Panc1 (cell line): Measurements from ENCODE around the gene NLN. TPM values are rescaled to one million over a fixed set of nuclear protein-coding genes. Genes with fewer than 3 reads are reported as not detected.

Source experiments
- ATAC-seq: fragments of 200-7000 bp; cut with Tn5 transposase; 2 replicates; pipeline ENCODE4 v1.9.1; 2020; ENCODE audit warnings: mild to moderate bottlenecking, moderate library complexity
- BruUV-seq: library from RNA; stranded (reverse); fragments of 400-500 nt; replicated peaks from 2 replicates; lab custom pipeline; 2021; lab: Mats Ljungman, UMichigan
- CTCF ChIA-PET: fragments of 300-600 bp; sonication (Branson Sonifier 250); formaldehyde crosslinking; loops from one replicate; lab custom pipeline; 2022; ENCODE audit warnings: antibody characterized with exemption; lab: Charles Lee
- POLR2A ChIA-PET: fragments of 300-600 bp; sonication (Branson Sonifier 250); formaldehyde crosslinking; loops from one replicate; lab custom pipeline; 2022; ENCODE audit warnings: antibody characterized with exemption; lab: Charles Lee
- DNase-seq: peaks from one replicate; pipeline ENCODE4 v3.0.0-alpha.2; 2010; ENCODE audit warnings: low read depth, low spot score
- H3K27ac ChIP-seq: 2 replicates; pipeline ENCODE4 v1.5.1; 2011; ENCODE audit warnings: mild to moderate bottlenecking, low read length, inconsistent platforms
- H3K27me3 ChIP-seq: fragments of 200-500 bp; sonication (Bioruptor generic); 2 replicates; pipeline ENCODE4 v1.6.0; 2014; ENCODE audit warnings: low read length, inconsistent platforms; ENCODE audit not compliant: control insufficient read depth, insufficient read depth
- H3K36me3 ChIP-seq: fragments of 200-500 bp; sonication (Bioruptor generic); 2 replicates; pipeline ENCODE4 v1.5.1; 2014; ENCODE audit warnings: inconsistent platforms, mild to moderate bottlenecking, low read length, moderate library complexity; ENCODE audit not compliant: control insufficient read depth, insufficient read depth
- H3K4me1 ChIP-seq: 2 replicates; pipeline ENCODE4 v1.5.1; 2011; ENCODE audit warnings: inconsistent platforms, mild to moderate bottlenecking, low read length, moderate library complexity; ENCODE audit not compliant: control insufficient read depth, insufficient read depth
- H3K4me3 ChIP-seq, 2 experiments: 2 replicates each; pipeline ENCODE4 v1.5.1; 2011 to 2012; ENCODE audit warnings: low read depth in 2 of 2, low read length in 2 of 2, mild to moderate bottlenecking in 2 of 2, inconsistent platforms in 1 of 2, moderate library complexity in 1 of 2
- H3K9me3 ChIP-seq: fragments of 200-500 bp; sonication (Bioruptor generic); 2 replicates; pipeline ENCODE4 v1.5.1; 2014; ENCODE audit warnings: low read depth, mild to moderate bottlenecking, inconsistent platforms, low read length, moderate library complexity; ENCODE audit not compliant: control insufficient read depth, insufficient read depth
- CTCF ChIP-seq: fragments of 450-650 bp; IDR thresholded peaks from 2 replicates; pipeline ENCODE4 v1.5.1; 2017; ENCODE audit warnings: mild to moderate bottlenecking
- POLR2AphosphoS5 ChIP-seq: IDR thresholded peaks from 2 replicates; pipeline ENCODE4 v1.6.1; 2012; ENCODE audit warnings: mild to moderate bottlenecking, low read depth, low read length, moderate library complexity
- REST ChIP-seq, 2 experiments: IDR thresholded peaks; 2 replicates each; pipeline ENCODE4 v1.6.1; 2011 to 2012; ENCODE audit warnings: low read depth in 2 of 2, control low read depth in 1 of 2, low read length in 1 of 2, mild to moderate bottlenecking in 1 of 2, moderate library complexity in 1 of 2; ENCODE audit not compliant: insufficient read depth in 1 of 2
- SIN3A ChIP-seq: IDR thresholded peaks from 2 replicates; pipeline ENCODE4 v1.6.1; 2012; ENCODE audit warnings: low read depth, mild to moderate bottlenecking, low read length, moderate library complexity, borderline replicate concordance; ENCODE audit not compliant: insufficient read depth
- TCF7L2 ChIP-seq: IDR thresholded peaks from 2 replicates; pipeline ENCODE4 v1.6.1; 2011; ENCODE audit warnings: mild to moderate bottlenecking, low read depth, low read length, inconsistent platforms
- in situ Hi-C: cut with HindIII; loops from 2 replicates; pipeline ENCODE4 v1.10.0; 2016; ENCODE audit warnings: low sequenced_read_pairs, low pct_unique_long_range_greater_than_20kb
- intact Hi-C: fragments of 100-400 bp; cut with micrococcal nuclease; formaldehyde crosslinking; loops from one replicate; pipeline ENCODE4 v1.10.0; 2022; ENCODE audit not compliant: unreplicated experiment
- total RNA-seq: library from RNA; stranded (reverse); gene quantifications from one replicate; pipeline ENCODE4 v1.2.1, GENCODE V29; 2021; ENCODE audit not compliant: unreplicated experiment

The NLN gene
- total RNA-seq, 1 experiment from 2014 or later = 51.8 TPM

- TF ChIP-seq TCF7L2 = no peak
- no peak for TF ChIP-seq SIN3A
- no peak for TF ChIP-seq CTCF
- TF ChIP-seq POLR2AphosphoS5 = no peak
- TF ChIP-seq REST (IDR thresholded peaks at IDR 0.05; ENCODE audit: insufficient read depth in 1 of 2, low read depth in 2 of 2, low read length in 1 of 2) = no peak
- H3K36me3 ChIP-seq = no peaks in the 10 kb centered on the region; the same call in 1 of the 2 replicates
- H3K4me1 ChIP-seq = no peaks in the 10 kb centered on the region
- H3K9me3 ChIP-seq = no peaks in the 10 kb centered on the region
- no peaks in the 10 kb centered on the region for H3K27me3 ChIP-seq
- DNase-seq = no peak
- ChIA-PET POLR2A (no interaction called here), CTCF (no interaction called here)
- no peak overlapping the region for H3K27ac ChIP-seq
- in situ Hi-C loops = no loop called here
- no TSS peak for BruUV-seq
- no peak for ATAC-seq
- no peak overlapping the region for H3K4me3 ChIP-seq
- intact Hi-C loops = no loop called here
Observed at GRCh38 chr5:65820373-65820772, 98.4 kb downstream of the NLN start.

- Histone ChIP-seq H3K4me3 (no peak overlapping the region), H3K36me3 (no peaks in the 10 kb centered on the region; the same call in 1 of the 2 replicates), H3K9me3 (no peaks in the 10 kb centered on the region), H3K27ac (no peak overlapping the region), H3K4me1 (no peaks in the 10 kb centered on the region), H3K27me3 (no peaks in the 10 kb centered on the region)
- BruUV-seq = no TSS peak
- intact Hi-C loops = no loop called here
- no peak for ATAC-seq
- TF ChIP-seq SIN3A = no peak
- POLR2A ChIA-PET = no interaction called here
- CTCF ChIA-PET = no interaction called here
- in situ Hi-C loops = no loop called here
- DNase-seq = no peak
Observed at GRCh38 chr5:65821966-65822365, 100.0 kb downstream of the NLN start.

- ChIA-PET POLR2A (no interaction called here), CTCF (no interaction called here)
- no peak for DNase-seq
- in situ Hi-C loops = no loop called here
- BruUV-seq = no TSS peak
- no peaks in the 10 kb centered on the region for H3K27me3 ChIP-seq
- no peaks in the 10 kb centered on the region for H3K9me3 ChIP-seq
- H3K27ac ChIP-seq = no peak overlapping the region
- no peaks in the 10 kb centered on the region for H3K4me1 ChIP-seq
- intact Hi-C loops = no loop called here
- TF ChIP-seq REST (IDR thresholded peaks at IDR 0.05; ENCODE audit: insufficient read depth in 1 of 2, low read depth in 2 of 2, low read length in 1 of 2) = no peak
- no peak for TF ChIP-seq POLR2AphosphoS5
- TF ChIP-seq SIN3A = no peak
- no peak for TF ChIP-seq TCF7L2
- H3K36me3 ChIP-seq = no peaks in the 10 kb centered on the region; the same call in 1 of the 2 replicates
- ATAC-seq = no peak
- H3K4me3 ChIP-seq = no peak overlapping the region
Observed at GRCh38 chr5:65822710-65823109, 100.7 kb downstream of the NLN start.
